ENCODE results near the gene DTX1. TPM values are rescaled to one million over a fixed set of nuclear protein-coding genes. Genes with fewer than 3 reads are reported as not detected.

The DTX1 gene
- total RNA-seq, 1 donor from 2014 or later, result 1.8 TPM

DNA sequence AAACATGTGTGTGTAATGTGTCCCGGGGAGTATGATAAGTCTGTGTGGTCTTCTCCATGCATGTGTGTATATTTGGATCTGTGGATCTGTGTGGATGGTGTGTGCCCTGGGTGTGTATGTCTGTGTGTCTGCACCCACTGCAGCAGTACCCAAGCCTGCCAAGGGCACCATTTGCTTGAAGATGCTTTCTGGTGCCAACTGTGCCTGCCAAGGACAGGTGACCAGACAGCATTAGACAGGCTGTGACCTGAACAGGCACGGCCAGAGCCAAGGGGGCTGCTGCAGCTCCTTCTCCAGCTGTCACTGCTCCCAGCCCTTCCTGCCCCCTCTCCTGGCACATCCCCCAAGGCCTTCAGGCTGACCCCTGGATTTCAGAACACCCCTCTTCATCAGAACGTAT lies 35.0 kb downstream of the DTX1 start:
- Mint-ChIP-seq H3K4me1 (ENCODE audit: low read depth) (peaks cover 8% of the 10 kb centered on the region), H3K9me3 (ENCODE audit: low read depth) (no peaks in the 10 kb centered on the region), H3K27ac (no peak overlapping the region), H3K27me3 (peaks cover 46% of the 10 kb centered on the region), H3K4me3 (ENCODE audit: low read depth) (no peak overlapping the region), H3K36me3 (ENCODE audit: insufficient read depth) (no peaks in the 10 kb centered on the region)
- DNase-seq (ENCODE audit: low spot score, unreplicated experiment), result no peak
- no peak for TF ChIP-seq CTCF (IDR thresholded peaks at IDR 0.05; ENCODE audit: unreplicated experiment)

- peaks cover 2% of the 10 kb centered on the region for H3K4me1 Mint-ChIP-seq (ENCODE audit: low read depth)
- no peaks in the 10 kb centered on the region for H3K9me3 Mint-ChIP-seq (ENCODE audit: low read depth)
- TF ChIP-seq CTCF (IDR thresholded peaks at IDR 0.05; ENCODE audit: unreplicated experiment), result peak; percentile 14
- H3K27ac Mint-ChIP-seq, result peak overlapping the region; percentile 62
- no peaks in the 10 kb centered on the region for H3K36me3 Mint-ChIP-seq (ENCODE audit: insufficient read depth)
- peak; percentile 34 for DNase-seq (ENCODE audit: low spot score, unreplicated experiment)
- peak overlapping the region; percentile 58 for H3K4me3 Mint-ChIP-seq (ENCODE audit: low read depth)
- peaks cover 46% of the 10 kb centered on the region for H3K27me3 Mint-ChIP-seq
Measured at GRCh38 chr12:113092607-113093408, 36.3 kb downstream of the DTX1 start.

- Mint-ChIP-seq H3K4me1 (ENCODE audit: low read depth) (peaks cover 2% of the 10 kb centered on the region), H3K9me3 (ENCODE audit: low read depth) (no peaks in the 10 kb centered on the region), H3K27ac (no peak overlapping the region), H3K36me3 (ENCODE audit: insufficient read depth) (no peaks in the 10 kb centered on the region), H3K27me3 (peaks cover 42% of the 10 kb centered on the region), H3K4me3 (ENCODE audit: low read depth) (no peak overlapping the region)
- no peak for TF ChIP-seq CTCF (IDR thresholded peaks at IDR 0.05; ENCODE audit: unreplicated experiment)
- DNase-seq (ENCODE audit: low spot score, unreplicated experiment), result no peak
Measured at GRCh38 chr12:113093409-113094101, 37.0 kb downstream of the DTX1 start.

DNA sequence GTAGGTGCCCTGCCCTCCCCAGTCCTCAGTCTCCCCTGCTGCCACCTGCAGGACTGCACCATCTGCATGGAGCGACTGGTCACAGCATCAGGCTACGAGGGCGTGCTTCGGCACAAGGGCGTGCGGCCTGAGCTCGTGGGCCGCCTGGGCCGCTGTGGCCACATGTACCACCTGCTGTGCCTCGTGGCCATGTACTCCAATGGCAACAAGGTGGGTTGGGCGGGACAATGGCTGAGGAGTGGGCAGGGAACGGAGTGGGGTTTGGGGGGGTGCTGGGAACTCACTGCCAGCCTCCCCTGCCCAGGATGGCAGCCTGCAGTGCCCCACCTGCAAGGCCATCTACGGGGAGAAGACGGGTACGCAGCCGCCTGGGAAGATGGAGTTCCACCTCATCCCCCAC lies 38.2 kb downstream of the DTX1 start:
- DNase-seq (ENCODE audit: low spot score, unreplicated experiment), result no peak
- Mint-ChIP-seq H3K27ac (no peak overlapping the region), H3K4me3 (ENCODE audit: low read depth) (no peak overlapping the region), H3K9me3 (ENCODE audit: low read depth) (no peaks in the 10 kb centered on the region), H3K27me3 (peaks cover 40% of the 10 kb centered on the region), H3K36me3 (ENCODE audit: insufficient read depth) (no peaks in the 10 kb centered on the region), H3K4me1 (ENCODE audit: low read depth) (peaks cover 2% of the 10 kb centered on the region)
- TF ChIP-seq CTCF (IDR thresholded peaks at IDR 0.05; ENCODE audit: unreplicated experiment), result no peak

- peaks cover 36% of the 10 kb centered on the region for H3K27me3 Mint-ChIP-seq
- no peak overlapping the region for H3K27ac Mint-ChIP-seq
- peaks cover 2% of the 10 kb centered on the region for H3K4me1 Mint-ChIP-seq (ENCODE audit: low read depth)
- H3K4me3 Mint-ChIP-seq (ENCODE audit: low read depth), result no peak overlapping the region
- no peaks in the 10 kb centered on the region for H3K9me3 Mint-ChIP-seq (ENCODE audit: low read depth)
- no peak for TF ChIP-seq CTCF (IDR thresholded peaks at IDR 0.05; ENCODE audit: unreplicated experiment)
- DNase-seq (ENCODE audit: low spot score, unreplicated experiment), result no peak
- no peaks in the 10 kb centered on the region for H3K36me3 Mint-ChIP-seq (ENCODE audit: insufficient read depth)
Measured at GRCh38 chr12:113095405-113095804, 38.9 kb downstream of the DTX1 start.

All from progenitor cell of endocrine pancreas (in vitro differentiated cells).